B cell (primary cell): ENCODE results near the gene BLACAT1. TPM values are rescaled to one million over a fixed set of nuclear protein-coding genes. Genes with fewer than 3 reads are reported as not detected.

Experiments used
- ATAC-seq: fragments of 200-7000 bp; cut with Tn5 transposase; one replicate; pipeline ENCODE4 v1.10.0; 2021; ENCODE audit warnings: low read depth, mild to moderate bottlenecking, moderate number of reproducible peaks, moderate library complexity
- CTCF ChIA-PET: fragments of 350-600 bp; sonication (Branson Sonifier 250); formaldehyde crosslinking; loops from one replicate; lab custom pipeline; 2021; ENCODE audit warnings: antibody characterized with exemption, inconsistent platforms; lab: Charles Lee
- POLR2A ChIA-PET: fragments of 350-600 bp; sonication (Branson Sonifier 250); formaldehyde crosslinking; loops from one replicate; lab custom pipeline; 2021; ENCODE audit warnings: antibody characterized with exemption; lab: Charles Lee
- DNase-seq: peaks from one replicate; pipeline ENCODE4 v3.0.0; 2013
- H2AFZ ChIP-seq: 2 replicates; pipeline ENCODE4 v1.6.1; 2012; ENCODE audit warnings: mild to moderate bottlenecking, low read depth, low read length; ENCODE audit not compliant: insufficient read depth, poor library complexity, severe bottlenecking
- H3K27ac ChIP-seq, 2 donors: 1 replicate in 1 of 2; 2 replicates in 1 of 2; pipeline ENCODE4 v1.5.1; 2012 to 2013; ENCODE audit warnings: low read length in 2 of 2, mild to moderate bottlenecking in 2 of 2, moderate library complexity in 1 of 2
- H3K27me3 ChIP-seq, 4 experiments: fragments of 200-600 bp in 1 of 4; sonication (generic) in 1 of 4; replicated peaks in 1 of 4; 1 replicate in 2 of 4; 2 replicates in 2 of 4; pipeline versions ENCODE4 v1.6.1 to v1.7.0; 2013 to 2016; ENCODE audit warnings: low read length in 3 of 4, mild to moderate bottlenecking in 2 of 4, mixed read lengths in 1 of 4, moderate library complexity in 1 of 4; ENCODE audit not compliant: insufficient read depth in 4 of 4, control insufficient read depth in 3 of 4; ENCODE audit errors: control extremely low read depth in 1 of 4
- H3K36me3 ChIP-seq, 2 experiments: replicated peaks in 1 of 2; 1 replicate in 1 of 2; 2 replicates in 1 of 2; pipeline versions ENCODE4 v1.6.1 to v1.7.1; 2013; ENCODE audit warnings: low read length in 1 of 2; ENCODE audit not compliant: insufficient read depth in 2 of 2, control insufficient read depth in 1 of 2; ENCODE audit errors: control extremely low read depth in 1 of 2, extremely low read depth in 1 of 2
- H3K4me1 ChIP-seq, 2 donors: fragments of 200-600 bp in 1 of 2; sonication (generic) in 1 of 2; 1 replicate in 1 of 2; 2 replicates in 1 of 2; pipeline versions ENCODE4 v1.5.1 to v1.6.1; 2013 to 2017; ENCODE audit warnings: low read length in 2 of 2; ENCODE audit not compliant: control insufficient read depth in 2 of 2, insufficient read depth in 2 of 2
- H3K4me2 ChIP-seq: replicated peaks from 2 replicates; pipeline ENCODE3; 2012; ENCODE audit warnings: mild to moderate bottlenecking, low read depth, low read length; ENCODE audit not compliant: poor library complexity, severe bottlenecking
- H3K4me3 ChIP-seq, 5 experiments: fragments of 200-600 bp in 1 of 5; sonication (generic) in 1 of 5; 1 replicate in 3 of 5; 2 replicates in 2 of 5; pipeline versions ENCODE4 v1.5.1 to v1.7.0; 2011 to 2016; ENCODE audit warnings: low read length in 4 of 5, mild to moderate bottlenecking in 4 of 5, low read depth in 2 of 5, control low read depth in 1 of 5, moderate library complexity in 1 of 5; ENCODE audit not compliant: insufficient read depth in 1 of 5; ENCODE audit errors: control extremely low read depth in 1 of 5, extremely low read depth in 1 of 5
- H3K79me2 ChIP-seq: fragments of 200-600 bp; sonication (generic); one replicate; pipeline ENCODE4 v1.6.0; 2016; ENCODE audit warnings: low read length; ENCODE audit not compliant: control insufficient read depth, insufficient read depth
- H3K9ac ChIP-seq: fragments of 200-600 bp; sonication (generic); 2 replicates; pipeline ENCODE4 v1.6.1; 2017; ENCODE audit warnings: mild to moderate bottlenecking, low read length, moderate library complexity
- H3K9me3 ChIP-seq, 3 donors: one replicate each; pipeline versions ENCODE4 v1.6.1 to v1.7.1; 2013; ENCODE audit warnings: low read length in 2 of 3; ENCODE audit not compliant: control insufficient read depth in 2 of 3, insufficient read depth in 1 of 3; ENCODE audit errors: control extremely low read depth in 1 of 3
- H4K20me1 ChIP-seq: 2 replicates; pipeline ENCODE4 v1.6.0; 2012; ENCODE audit warnings: mild to moderate bottlenecking, low read length; ENCODE audit not compliant: insufficient read depth, control insufficient read depth, poor library complexity, severe bottlenecking
- H3K27ac Mint-ChIP-seq: one replicate; pipeline ENCODE4 v1.8.0; 2021; ENCODE audit warnings: mixed read lengths
- H3K27me3 Mint-ChIP-seq: one replicate; pipeline ENCODE4 v1.8.0; 2021; ENCODE audit warnings: mixed read lengths
- H3K4me1 Mint-ChIP-seq: one replicate; pipeline ENCODE4 v1.8.0; 2021; ENCODE audit warnings: mixed read lengths
- H3K4me3 Mint-ChIP-seq: one replicate; pipeline ENCODE4 v1.8.0; 2021; ENCODE audit warnings: mixed read lengths
- H3K9me3 Mint-ChIP-seq: one replicate; pipeline ENCODE4 v1.8.0; 2022; ENCODE audit warnings: mixed read lengths; ENCODE audit not compliant: insufficient read depth
- EZH2 ChIP-seq: IDR thresholded peaks from 2 replicates; pipeline ENCODE4 v1.6.1; 2012; ENCODE audit warnings: borderline replicate concordance, low read depth, mild to moderate bottlenecking, moderate library complexity, low read length; ENCODE audit not compliant: insufficient read depth, poor library complexity, severe bottlenecking
- WGBS: methylation state at CpG from one replicate; pipeline ENCODE4 v1.1.5; 2013; ENCODE audit warnings: missing lambda C conversion rate; ENCODE audit not compliant: insufficient coverage; 5-methylcytosine and 5-hydroxymethylcytosine counted together
- intact Hi-C: fragments of 100-400 bp; cut with micrococcal nuclease; formaldehyde crosslinking; loops from one replicate; pipeline ENCODE4 v1.10.0; 2022
- polyA plus RNA-seq: library from polyadenylated mRNA; depleted of rRNA; stranded (reverse); fragments of >200 nt; gene quantifications from 2 replicates; pipeline ENCODE4 v1.2.3, GENCODE V29; 2012
- total RNA-seq, 2 donors: library from RNA; stranded (reverse); fragments of 120-200 nt in 1 of 2; gene quantifications; 1 replicate in 1 of 2; 2 replicates in 1 of 2; pipeline versions ENCODE4 v1.2.3 to v1.2.4, GENCODE V29; 2013 to 2022
- TF ChIP-seq, protein P1 (sequence below): fragments of 200-600 bp; IDR thresholded peaks from one replicate; pipeline ENCODE4 v1.8.0; 2022; ENCODE audit warnings: antibody characterized with exemption, mild to moderate bottlenecking

The BLACAT1 gene
- total and polyA plus RNA-seq, 2 donors (not counting 1 experiment from before 2014, with no cell fraction given) = 0.03 TPM; not detected in 1

DNA sequence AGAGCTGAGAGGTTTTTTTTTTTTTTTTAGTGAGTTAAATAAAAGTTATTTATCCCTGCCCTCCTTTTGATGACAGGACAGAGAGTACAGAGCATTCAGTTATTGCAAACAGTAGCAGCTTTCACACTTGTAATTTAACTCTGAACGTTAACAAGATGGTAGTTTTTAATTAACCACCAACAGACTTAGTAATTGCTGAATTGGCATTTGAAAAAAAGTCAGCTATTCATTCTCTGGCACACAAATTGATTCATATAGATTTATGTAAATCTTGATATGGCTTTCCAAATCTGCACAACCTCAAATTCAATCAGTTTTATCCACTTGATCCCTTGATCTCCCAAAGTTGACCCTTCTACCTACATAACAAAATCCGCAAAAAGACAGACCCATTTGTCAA lies 34.9 kb downstream of the BLACAT1 start:
- no peak overlapping the region for H3K9ac ChIP-seq
- H2AFZ ChIP-seq = no peak overlapping the region
- ChIA-PET CTCF (interaction anchor here (0.6 to 1.3 kb wide), 6 partner anchors 8 to 761 kb away, joined by 3 to 9 read pairs (median 4); no protein-coding TSS in a partner anchor), POLR2A (no interaction called here)
- no peak overlapping the region for H3K4me2 ChIP-seq
- no peaks in the 10 kb centered on the region for H3K4me1 Mint-ChIP-seq
- no peak overlapping the region for H3K27ac ChIP-seq
- H3K27me3 Mint-ChIP-seq = peaks cover 34% of the 10 kb centered on the region
- DNase-seq (no peak), ATAC-seq (no peak)
- H3K36me3 ChIP-seq = no peaks in the 10 kb centered on the region
- H4K20me1 ChIP-seq = no peaks in the 10 kb centered on the region
- no peaks in the 10 kb centered on the region for H3K4me1 ChIP-seq
- H3K9me3 ChIP-seq = no peaks in the 10 kb centered on the region
- no peak overlapping the region for H3K4me3 Mint-ChIP-seq
- no peaks in the 10 kb centered on the region for H3K79me2 ChIP-seq
- intact Hi-C loops = no loop called here
- no peak overlapping the region for H3K27ac Mint-ChIP-seq
- no peak overlapping the region for H3K4me3 ChIP-seq
- WGBS = no CpG with 5 or more reads among the region's 2 CpGs
- no peaks in the 10 kb centered on the region for H3K9me3 Mint-ChIP-seq
- TF ChIP-seq EZH2 = no peak
- TF ChIP-seq, protein P1, sequence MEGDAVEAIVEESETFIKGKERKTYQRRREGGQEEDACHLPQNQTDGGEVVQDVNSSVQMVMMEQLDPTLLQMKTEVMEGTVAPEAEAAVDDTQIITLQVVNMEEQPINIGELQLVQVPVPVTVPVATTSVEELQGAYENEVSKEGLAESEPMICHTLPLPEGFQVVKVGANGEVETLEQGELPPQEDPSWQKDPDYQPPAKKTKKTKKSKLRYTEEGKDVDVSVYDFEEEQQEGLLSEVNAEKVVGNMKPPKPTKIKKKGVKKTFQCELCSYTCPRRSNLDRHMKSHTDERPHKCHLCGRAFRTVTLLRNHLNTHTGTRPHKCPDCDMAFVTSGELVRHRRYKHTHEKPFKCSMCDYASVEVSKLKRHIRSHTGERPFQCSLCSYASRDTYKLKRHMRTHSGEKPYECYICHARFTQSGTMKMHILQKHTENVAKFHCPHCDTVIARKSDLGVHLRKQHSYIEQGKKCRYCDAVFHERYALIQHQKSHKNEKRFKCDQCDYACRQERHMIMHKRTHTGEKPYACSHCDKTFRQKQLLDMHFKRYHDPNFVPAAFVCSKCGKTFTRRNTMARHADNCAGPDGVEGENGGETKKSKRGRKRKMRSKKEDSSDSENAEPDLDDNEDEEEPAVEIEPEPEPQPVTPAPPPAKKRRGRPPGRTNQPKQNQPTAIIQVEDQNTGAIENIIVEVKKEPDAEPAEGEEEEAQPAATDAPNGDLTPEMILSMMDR = no peak
- H3K27me3 ChIP-seq = peaks cover 0 to 12% (median 2%) of the 10 kb centered on the region in 4 experiments

DNA sequence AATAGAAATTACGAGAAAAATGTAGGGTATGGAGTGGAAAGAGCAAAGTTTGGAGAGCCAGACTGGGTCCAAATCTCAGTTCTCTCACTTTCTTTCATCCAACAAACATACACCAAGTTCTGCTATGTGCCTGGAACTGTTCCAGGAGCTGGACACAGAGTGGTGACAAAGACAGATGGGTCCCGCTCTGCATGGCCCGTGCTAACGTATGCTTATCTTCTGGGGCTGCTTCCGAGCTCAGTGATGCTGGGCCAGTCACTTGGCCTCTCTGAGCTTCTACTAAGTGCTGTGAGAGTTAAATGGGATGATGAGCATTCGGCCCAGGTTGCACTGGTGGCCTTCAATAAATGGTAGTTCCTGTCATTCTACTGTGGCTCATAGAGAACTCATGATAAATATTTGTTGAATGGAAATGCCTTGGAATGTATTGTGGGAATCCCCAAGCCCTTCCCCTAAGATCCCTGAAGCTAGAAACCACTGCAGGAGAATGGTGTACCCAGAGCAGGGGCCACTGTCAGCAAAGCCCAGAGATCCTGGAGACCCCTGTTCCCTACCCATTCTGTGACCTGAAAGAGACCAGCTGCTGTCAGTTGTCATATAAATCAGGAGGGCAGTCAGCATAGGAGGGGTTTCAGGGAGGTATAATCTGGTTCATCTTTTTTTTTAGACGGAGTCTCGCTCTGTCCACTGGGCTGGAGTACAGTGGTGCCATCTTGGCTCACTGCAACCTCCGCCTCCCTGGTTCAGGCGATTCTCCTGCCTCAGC lies 37.8 kb downstream of the BLACAT1 start:
- peaks cover 36% of the 10 kb centered on the region for H3K27me3 Mint-ChIP-seq
- H3K4me1 ChIP-seq = no peaks in the 10 kb centered on the region
- no peak overlapping the region for H2AFZ ChIP-seq
- ChIA-PET CTCF (interaction anchor here (0.8 to 1.3 kb wide), 3 partner anchors 67 to 627 kb away, joined by 3 read pairs; no protein-coding TSS in a partner anchor), POLR2A (interaction anchor here (0.7 kb wide), 1 partner anchor 1484 kb away, joined by 4 read pairs; no protein-coding TSS in a partner anchor)
- TF ChIP-seq, protein P1 = no peak
- no peak for TF ChIP-seq EZH2
- no peak for DNase-seq
- H4K20me1 ChIP-seq = no peaks in the 10 kb centered on the region
- H3K4me3 ChIP-seq = no peak overlapping the region
- peaks cover 0 to 5% (median 1%) of the 10 kb centered on the region in 4 experiments for H3K27me3 ChIP-seq
- H3K9ac ChIP-seq = no peak overlapping the region
- no peak overlapping the region for H3K4me3 Mint-ChIP-seq
- ATAC-seq = no peak
- H3K79me2 ChIP-seq = no peaks in the 10 kb centered on the region
- H3K36me3 ChIP-seq = no peaks in the 10 kb centered on the region
- 88% methylated on average over 9 of the region's 10 CpGs for WGBS
- no peaks in the 10 kb centered on the region for H3K9me3 Mint-ChIP-seq
- no peak overlapping the region for H3K27ac ChIP-seq
- intact Hi-C loops = no loop called here
- no peak overlapping the region for H3K27ac Mint-ChIP-seq
- H3K9me3 ChIP-seq = no peaks in the 10 kb centered on the region
- H3K4me1 Mint-ChIP-seq = no peaks in the 10 kb centered on the region
- H3K4me2 ChIP-seq = no peak overlapping the region
